PC-9 (cell line): Measurements from ENCODE around the gene SF3B2. TPM values are rescaled to one million over a fixed set of nuclear protein-coding genes. Genes with fewer than 3 reads are reported as not detected.
A peak's percentile ranks its signal among the peaks of the same experiment; 100 is the strongest.

Experiments
- BruUV-seq: library from RNA; stranded (reverse); fragments of 400-500 nt; replicated peaks from 2 replicates; lab custom pipeline; 2021; lab: Mats Ljungman, UMichigan
- CTCF ChIA-PET: fragments of 300-600 bp; sonication (Branson Sonifier 250); formaldehyde crosslinking; loops from one replicate; lab custom pipeline; 2022; ENCODE audit warnings: antibody characterized with exemption; lab: Charles Lee
- POLR2A ChIA-PET: fragments of 300-600 bp; sonication (Branson Sonifier 250); formaldehyde crosslinking; loops from one replicate; lab custom pipeline; 2022; ENCODE audit warnings: antibody characterized with exemption; ENCODE audit not compliant: unreplicated experiment; lab: Charles Lee
- DNase-seq, 2 experiments: peaks; one replicate each; pipeline versions ENCODE4 v3.0.0 to v3.0.0-alpha.2; 2015 to 2022; ENCODE audit warnings: mixed read lengths in 1 of 2
- H2AFZ ChIP-seq: fragments of 200-600 bp; sonication (generic); 2 replicates; pipeline ENCODE4 v1.8.1; 2017; ENCODE audit warnings: antibody characterized with exemption
- H3F3A ChIP-seq: fragments of 200-600 bp; sonication (generic); 2 replicates; pipeline ENCODE4 v1.8.1; 2017; ENCODE audit warnings: antibody characterized with exemption, mild to moderate bottlenecking, low read depth; ENCODE audit not compliant: insufficient read depth
- H3K27ac ChIP-seq: fragments of 200-600 bp; sonication (generic); 2 replicates; pipeline ENCODE4 v1.6.1; 2016; ENCODE audit warnings: mixed run types
- H3K27me3 ChIP-seq: fragments of 200-600 bp; sonication (generic); 2 replicates; pipeline ENCODE4 v1.6.1; 2016; ENCODE audit warnings: low read depth, mixed run types; ENCODE audit not compliant: insufficient read depth
- H3K36me3 ChIP-seq: fragments of 200-600 bp; sonication (generic); 2 replicates; pipeline ENCODE4 v1.6.1; 2016; ENCODE audit warnings: low read depth, mixed run types
- H3K4me1 ChIP-seq: fragments of 200-600 bp; sonication (generic); replicated peaks from 2 replicates; pipeline ENCODE4 v1.6.1; 2016; ENCODE audit warnings: mixed run types; ENCODE audit not compliant: insufficient read depth
- H3K4me2 ChIP-seq: fragments of 200-600 bp; sonication (generic); 2 replicates; pipeline ENCODE4 v1.6.1; 2017; ENCODE audit warnings: mixed run types
- H3K4me3 ChIP-seq: fragments of 200-600 bp; sonication (generic); 2 replicates; pipeline ENCODE4 v1.6.1; 2016; ENCODE audit warnings: mixed run types
- H3K79me2 ChIP-seq: fragments of 200-600 bp; sonication (generic); 2 replicates; pipeline ENCODE4 v1.6.1; 2017; ENCODE audit warnings: low read depth, mixed run types
- H3K9me2 ChIP-seq: fragments of 200-600 bp; sonication (generic); 2 replicates; pipeline ENCODE4 v1.8.1; 2017; ENCODE audit warnings: mild to moderate bottlenecking; ENCODE audit not compliant: insufficient read depth
- H3K9me3 ChIP-seq: fragments of 200-600 bp; sonication (generic); 2 replicates; pipeline ENCODE4 v1.8.1; 2016; ENCODE audit warnings: low read depth; ENCODE audit not compliant: insufficient read depth
- H4K20me1 ChIP-seq: fragments of 200-600 bp; sonication (generic); 2 replicates; pipeline ENCODE4 v1.8.1; 2017; ENCODE audit not compliant: insufficient read depth
- CTCF ChIP-seq: fragments of 200-600 bp; sonication (generic); conservative IDR thresholded peaks from 2 replicates; pipeline ENCODE4 v1.6.1; 2017; ENCODE audit warnings: mixed run types, antibody characterized with exemption, mild to moderate bottlenecking, moderate library complexity
- EZH2 ChIP-seq: fragments of 200-600 bp; sonication (generic); IDR thresholded peaks from 2 replicates; pipeline ENCODE4 v1.8.0; 2017; ENCODE audit warnings: antibody characterized with exemption, low read depth
- intact Hi-C: fragments of 100-400 bp; cut with micrococcal nuclease; formaldehyde crosslinking; loops from one replicate; pipeline ENCODE4 v1.10.0; 2022; ENCODE audit not compliant: unreplicated experiment
- total RNA-seq: library from RNA; stranded (reverse); gene quantifications from 2 replicates; pipeline ENCODE4 v1.2.3, GENCODE V29; 2021

SF3B2 gene
- total RNA-seq, 1 experiment from 2014 or later: 224 TPM

- Histone ChIP-seq H3F3A (peaks cover 58% of the 10 kb centered on the region), H4K20me1 (peaks cover 23% of the 10 kb centered on the region), H3K4me3 (peak within 1 kb of the TSS; percentile 72), H3K36me3 (peaks cover 35% of the 10 kb centered on the region), H3K79me2 (peaks cover 25% of the 10 kb centered on the region), H3K27ac (no peak within 1 kb of the TSS), H3K9me2 (no peaks in the 10 kb centered on the region), H3K4me2 (peak within 1 kb of the TSS; percentile 81), H3K27me3 (no peaks in the 10 kb centered on the region), H3K4me1 (peaks cover 22% of the 10 kb centered on the region), H2AFZ (peak within 1 kb of the TSS; percentile 80), H3K9me3 (no peaks in the 10 kb centered on the region)
- POLR2A ChIA-PET: interaction anchor here (0.5 to 0.7 kb wide), 6 partner anchors 11 to 753 kb away, joined by 3 to 16 read pairs (median 6); no protein-coding TSS in a partner anchor
- no peak for TF ChIP-seq CTCF
- TF ChIP-seq EZH2: no peak
- intact Hi-C loops: loop anchor here (10.0 kb wide), 1 partner anchor 185 kb away; the partner anchor contains the start of gene FIBP
- CTCF ChIA-PET: interaction anchor here (0.6 to 1.8 kb wide), 5 partner anchors 25 to 431 kb away, joined by 3 to 7 read pairs (median 4); no protein-coding TSS in a partner anchor
- peak in 1 of 2 experiments; percentile 73 for DNase-seq
- BruUV-seq: no TSS peak
Measured at GRCh38 chr11:66069715-66070603, 17.8 kb downstream of the SF3B2 start, which contains the start of gene PACS1. TSS of gene PACS1 (plus strand) at chr11:66070272. CDS start at chr11:66070487, 215 bp downstream.

- Histone ChIP-seq H3K4me1 (peaks cover 22% of the 10 kb centered on the region), H3K36me3 (peaks cover 28% of the 10 kb centered on the region), H3K4me2 (peak overlapping the region; percentile 81), H3K79me2 (peaks cover 25% of the 10 kb centered on the region), H3K27ac (no peak overlapping the region), H3K9me3 (no peaks in the 10 kb centered on the region), H3K9me2 (no peaks in the 10 kb centered on the region), H3K27me3 (no peaks in the 10 kb centered on the region), H2AFZ (peak overlapping the region; percentile 80), H4K20me1 (peaks cover 23% of the 10 kb centered on the region), H3K4me3 (peak overlapping the region; percentile 72), H3F3A (peaks cover 51% of the 10 kb centered on the region)
- peak; percentile 37 to 52 for DNase-seq
- intact Hi-C loops: loop anchor here (1.0 kb wide), 1 partner anchor 11 kb away; no protein-coding TSS in a partner anchor
- ChIA-PET CTCF (interaction anchor here (0.6 to 0.7 kb wide), 3 partner anchors 26 to 432 kb away, joined by 4 to 5 read pairs (median 4); no protein-coding TSS in a partner anchor), POLR2A (interaction anchor here (0.5 to 0.7 kb wide), 4 partner anchors 10 to 754 kb away, joined by 4 to 16 read pairs (median 9); no protein-coding TSS in a partner anchor)
- BruUV-seq: no TSS peak
- TF ChIP-seq EZH2: no peak
Measured at GRCh38 chr11:66070604-66071380, 18.6 kb downstream of the SF3B2 start.

- Histone ChIP-seq H3K27me3 (no peaks in the 10 kb centered on the region), H2AFZ (peak overlapping the region; percentile 80), H3K4me3 (peak overlapping the region; percentile 72), H3K9me2 (no peaks in the 10 kb centered on the region), H3K36me3 (peaks cover 28% of the 10 kb centered on the region), H3K79me2 (peaks cover 25% of the 10 kb centered on the region), H3K4me1 (peaks cover 22% of the 10 kb centered on the region), H4K20me1 (peaks cover 23% of the 10 kb centered on the region), H3F3A (peaks cover 46% of the 10 kb centered on the region), H3K27ac (no peak overlapping the region), H3K4me2 (peak overlapping the region; percentile 81), H3K9me3 (no peaks in the 10 kb centered on the region)
- DNase-seq: no peak
- intact Hi-C loops: loop anchor here (1.0 kb wide), 1 partner anchor 10 kb away; no protein-coding TSS in a partner anchor
- POLR2A ChIA-PET: no interaction called here
- BruUV-seq: TSS peak; percentile 45
- CTCF ChIA-PET: no interaction called here
- TF ChIP-seq EZH2 (no peak), CTCF (no peak)
Measured at GRCh38 chr11:66071381-66071801, 19.2 kb downstream of the SF3B2 start.
